NCI-H187 treated with DMSO at 0.1 percent for 48 hours (cell line): ENCODE measurements around the gene ZSWIM8.

Source experiments
- DNase-seq: peaks from one replicate; lab custom pipeline; 2025; lab: John Stamatoyannopoulos, UW

The ZSWIM8 gene

DNA sequence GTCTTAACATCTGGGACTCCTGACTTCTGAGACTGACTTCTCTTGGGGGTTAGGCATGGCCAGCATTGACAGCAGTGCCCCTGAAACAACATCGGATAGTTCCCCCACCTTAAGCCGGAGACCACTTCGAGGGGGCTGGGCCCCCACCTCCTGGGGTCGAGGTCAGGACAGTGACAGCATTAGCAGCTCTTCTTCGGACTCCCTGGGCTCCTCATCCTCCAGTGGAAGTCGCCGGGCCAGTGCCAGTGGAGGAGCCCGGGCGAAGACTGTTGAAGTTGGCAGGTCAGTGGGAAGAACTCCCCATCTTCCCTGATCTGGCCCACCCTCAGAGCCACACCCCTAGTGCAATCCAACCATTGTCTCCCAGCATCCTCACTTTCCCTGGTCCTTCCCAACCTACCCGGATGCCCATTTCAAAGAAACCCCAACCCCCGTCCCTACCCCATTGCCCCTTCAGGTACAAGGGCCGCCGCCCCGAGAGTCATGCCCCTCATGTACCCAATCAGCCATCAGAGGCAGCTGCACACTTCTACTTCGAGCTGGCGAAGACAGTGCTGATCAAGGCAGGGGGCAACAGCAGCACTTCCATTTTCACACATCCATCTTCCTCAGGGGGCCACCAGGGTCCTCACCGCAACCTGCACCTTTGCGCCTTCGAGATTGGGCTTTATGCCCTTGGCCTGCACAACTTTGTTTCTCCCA is 12.1 kb downstream of the ZSWIM8 start:
- DNase-seq: no peak

DNA sequence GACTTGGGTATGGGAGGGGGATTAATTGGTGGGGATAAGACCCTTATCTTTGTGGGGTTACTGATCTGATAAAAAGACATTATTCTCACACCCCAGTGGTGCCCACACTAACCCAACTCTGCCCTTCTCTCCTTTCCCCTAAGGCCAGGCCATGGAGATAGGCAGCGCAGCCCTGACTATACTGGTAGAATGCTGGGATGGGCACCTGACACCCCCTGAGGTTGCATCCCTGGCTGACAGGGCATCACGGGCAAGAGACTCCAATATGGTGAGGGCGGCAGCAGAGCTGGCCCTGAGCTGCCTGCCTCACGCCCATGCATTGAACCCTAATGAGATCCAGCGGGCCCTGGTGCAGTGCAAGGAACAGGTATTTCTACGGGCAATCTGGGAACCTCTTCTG is 12.7 kb downstream of the ZSWIM8 start:
- DNase-seq: no peak

DNA sequence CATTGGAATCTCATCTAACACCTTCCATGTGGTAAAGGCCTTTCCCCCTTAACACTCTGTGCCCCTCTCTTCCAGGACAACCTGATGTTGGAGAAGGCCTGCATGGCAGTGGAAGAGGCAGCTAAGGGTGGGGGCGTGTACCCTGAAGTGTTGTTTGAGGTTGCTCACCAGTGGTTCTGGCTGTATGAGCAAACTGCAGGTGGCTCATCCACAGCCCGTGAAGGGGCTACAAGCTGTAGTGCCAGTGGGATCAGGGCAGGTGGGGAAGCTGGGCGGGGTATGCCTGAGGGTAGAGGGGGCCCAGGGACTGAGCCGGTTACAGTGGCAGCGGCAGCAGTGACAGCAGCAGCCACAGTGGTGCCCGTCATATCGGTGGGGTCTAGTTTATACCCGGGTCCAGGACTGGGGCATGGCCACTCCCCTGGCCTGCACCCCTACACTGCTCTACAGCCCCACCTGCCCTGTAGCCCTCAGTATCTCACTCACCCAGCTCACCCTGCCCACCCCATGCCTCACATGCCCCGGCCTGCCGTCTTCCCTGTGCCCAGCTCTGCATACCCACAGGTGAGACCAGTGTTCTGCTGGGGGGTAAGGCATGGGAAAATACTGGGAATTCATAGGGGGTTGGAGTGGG is 13.6 kb downstream of the ZSWIM8 start:
- DNase-seq: no peak

DNA sequence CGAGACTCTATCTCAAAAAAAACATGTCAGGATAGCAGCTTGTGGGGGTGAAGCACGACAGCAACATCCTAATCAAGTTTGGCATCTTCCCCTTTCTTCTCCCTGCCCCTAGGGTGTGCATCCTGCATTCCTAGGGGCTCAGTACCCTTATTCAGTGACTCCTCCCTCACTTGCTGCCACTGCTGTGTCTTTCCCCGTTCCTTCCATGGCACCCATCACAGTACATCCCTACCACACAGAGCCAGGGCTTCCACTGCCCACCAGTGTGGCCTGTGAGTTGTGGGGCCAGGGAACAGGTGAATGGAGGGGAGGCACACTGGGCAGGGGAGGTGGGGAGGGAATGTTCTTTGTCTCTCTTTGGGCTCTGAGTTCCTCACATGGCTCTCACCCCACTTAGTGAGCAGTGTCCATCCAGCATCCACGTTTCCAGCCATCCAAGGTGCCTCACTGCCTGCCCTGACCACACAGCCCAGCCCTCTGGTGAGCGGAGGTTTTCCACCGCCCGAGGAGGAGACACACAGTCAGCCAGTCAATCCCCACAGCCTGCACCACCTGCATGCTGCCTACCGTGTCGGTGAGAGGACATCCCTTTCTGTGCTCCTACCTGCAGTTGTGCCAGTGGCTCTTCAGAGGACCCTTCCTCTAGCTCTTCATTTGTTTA is 14.6 kb downstream of the ZSWIM8 start:
- DNase-seq: no peak

DNA sequence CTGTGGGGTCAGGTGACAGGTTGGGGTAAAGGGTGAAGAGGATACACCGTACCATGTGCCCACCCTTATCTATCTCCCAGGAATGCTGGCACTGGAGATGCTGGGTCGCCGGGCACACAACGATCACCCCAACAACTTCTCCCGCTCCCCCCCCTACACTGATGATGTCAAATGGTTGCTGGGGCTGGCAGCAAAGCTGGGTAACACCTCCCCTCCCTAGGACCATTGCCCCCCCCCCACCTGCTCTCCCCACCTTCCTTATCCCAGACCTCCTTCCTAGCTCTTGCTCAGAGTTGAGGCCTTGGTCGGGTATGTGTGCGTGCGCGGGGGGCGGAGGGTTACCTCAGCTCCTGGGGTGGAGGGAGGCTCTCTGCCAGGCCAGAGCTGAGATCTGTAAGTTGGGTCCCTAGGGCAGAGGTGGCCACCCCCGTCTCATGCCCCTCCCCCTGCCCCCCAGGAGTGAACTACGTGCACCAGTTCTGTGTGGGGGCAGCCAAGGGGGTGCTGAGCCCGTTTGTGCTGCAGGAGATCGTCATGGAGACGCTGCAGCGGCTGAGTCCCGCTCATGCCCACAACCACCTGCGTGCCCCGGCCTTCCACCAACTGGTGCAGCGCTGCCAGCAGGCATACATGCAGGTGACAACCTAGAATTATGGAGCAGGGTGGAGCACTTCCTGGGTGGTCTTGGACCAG is 15.3 kb downstream of the ZSWIM8 start:
- no peak for DNase-seq

DNA sequence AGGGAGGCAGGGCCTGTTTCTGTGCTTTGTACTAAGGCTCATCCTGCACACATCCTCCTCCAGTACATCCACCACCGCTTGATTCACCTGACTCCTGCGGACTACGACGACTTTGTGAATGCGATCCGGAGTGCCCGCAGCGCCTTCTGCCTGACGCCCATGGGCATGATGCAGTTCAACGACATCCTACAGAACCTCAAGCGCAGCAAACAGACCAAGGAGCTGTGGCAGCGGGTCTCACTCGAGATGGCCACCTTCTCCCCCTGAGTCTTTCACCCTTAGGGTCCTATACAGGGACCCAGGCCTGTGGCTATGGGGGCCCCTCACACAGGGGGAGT is 15.8 kb downstream of the ZSWIM8 start:
- no peak for DNase-seq

DNA sequence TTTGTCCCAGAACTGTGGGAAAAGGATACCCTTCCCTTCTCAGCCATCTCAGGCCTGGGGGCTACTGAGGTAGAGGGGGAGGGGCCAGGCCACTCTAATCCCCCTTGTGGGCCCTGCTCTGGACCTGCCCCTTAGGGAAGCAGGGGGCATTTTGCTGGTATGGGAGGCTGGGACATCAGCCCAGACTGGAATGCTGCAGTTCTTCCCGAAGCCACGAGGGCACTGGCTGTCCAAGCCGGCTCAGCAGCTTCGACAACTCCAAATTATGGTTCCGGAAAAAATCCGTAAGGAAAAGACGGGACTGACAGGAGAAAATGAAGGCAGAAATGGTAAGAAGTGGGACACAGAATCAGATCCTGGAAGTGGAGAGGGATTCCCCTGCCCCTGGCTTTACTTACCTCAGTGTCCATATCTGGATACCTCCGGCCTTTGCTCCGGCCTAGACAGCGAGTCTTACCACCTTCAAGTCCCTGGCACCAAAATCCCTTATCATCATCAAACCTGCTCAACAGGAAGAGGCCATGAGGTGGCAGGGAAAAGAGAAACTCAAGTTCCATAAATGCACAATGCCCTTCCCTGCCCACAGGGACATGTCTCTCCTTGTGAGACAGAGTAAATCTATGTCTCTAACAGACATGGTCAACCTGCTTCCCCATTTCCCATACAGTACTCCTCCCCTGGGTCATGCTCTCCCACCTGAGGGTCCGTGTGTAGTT is 17.0 kb downstream of the ZSWIM8 start:
- no peak for DNase-seq

DNA sequence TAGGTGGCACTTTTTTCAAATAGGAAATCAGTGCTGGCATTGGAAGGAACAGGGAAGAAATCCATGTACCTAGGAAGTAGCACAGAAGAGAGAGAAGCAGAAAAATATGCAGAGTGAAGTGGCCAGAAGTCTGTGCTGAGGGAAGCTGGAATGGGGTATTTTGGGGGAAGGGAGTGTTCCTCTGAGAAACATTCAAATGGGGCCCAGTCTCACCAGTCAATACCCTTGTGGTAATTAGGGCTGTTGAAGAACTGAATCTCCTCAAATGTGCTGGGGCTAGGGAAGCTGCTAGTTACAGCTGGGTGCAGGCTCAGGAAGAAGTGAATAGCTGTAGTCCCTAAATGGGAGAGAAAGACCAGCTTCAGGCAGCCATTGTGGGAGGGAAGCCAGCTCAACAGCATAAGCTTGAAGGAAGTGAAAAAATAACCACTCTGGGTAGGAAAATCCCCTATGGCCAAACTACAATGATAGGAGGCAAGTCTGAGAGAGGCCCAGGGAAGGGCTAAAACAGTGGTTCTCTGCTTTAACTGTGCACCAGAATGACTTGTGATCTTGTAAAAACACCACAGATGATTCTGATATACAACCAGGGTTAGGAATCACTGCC is 18.4 kb downstream of the ZSWIM8 start:
- no peak for DNase-seq

DNA sequence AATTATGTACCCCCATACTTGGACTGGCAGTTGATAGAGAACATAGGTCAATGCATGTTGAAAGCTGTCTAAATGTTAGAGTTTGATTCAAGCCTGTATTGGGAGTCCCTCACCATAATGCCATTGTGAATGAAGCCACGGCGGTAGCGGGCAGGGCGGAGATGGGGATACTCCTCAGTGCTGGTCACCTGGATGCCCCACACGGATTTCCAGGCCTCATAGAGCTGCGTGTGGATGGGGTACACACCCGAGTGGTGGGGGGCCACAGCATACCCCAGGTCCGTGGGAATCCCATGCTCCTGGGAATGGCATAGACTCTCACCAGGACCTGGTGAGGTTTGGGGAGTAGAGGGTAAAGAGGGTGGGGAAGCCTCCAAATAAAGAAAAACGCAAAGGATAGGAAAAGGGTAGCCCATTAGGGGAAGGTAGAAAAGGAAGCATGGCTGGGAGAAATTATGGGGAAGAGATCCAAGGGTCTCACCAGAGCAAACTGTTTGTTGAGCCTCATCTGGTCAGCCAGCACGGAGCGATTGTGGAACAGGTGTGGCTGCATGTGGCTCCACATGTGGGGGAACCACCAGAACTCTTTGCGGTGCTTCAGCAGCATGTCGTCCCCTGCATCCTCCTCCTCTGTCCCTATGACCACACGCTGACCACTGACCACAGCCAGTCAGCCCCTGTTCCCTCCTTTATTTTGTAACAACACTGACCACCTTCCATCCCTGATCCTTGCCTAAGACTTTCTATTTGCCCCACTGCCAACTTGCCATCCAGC is 21.0 kb downstream of the ZSWIM8 start:
- no peak for DNase-seq

DNA sequence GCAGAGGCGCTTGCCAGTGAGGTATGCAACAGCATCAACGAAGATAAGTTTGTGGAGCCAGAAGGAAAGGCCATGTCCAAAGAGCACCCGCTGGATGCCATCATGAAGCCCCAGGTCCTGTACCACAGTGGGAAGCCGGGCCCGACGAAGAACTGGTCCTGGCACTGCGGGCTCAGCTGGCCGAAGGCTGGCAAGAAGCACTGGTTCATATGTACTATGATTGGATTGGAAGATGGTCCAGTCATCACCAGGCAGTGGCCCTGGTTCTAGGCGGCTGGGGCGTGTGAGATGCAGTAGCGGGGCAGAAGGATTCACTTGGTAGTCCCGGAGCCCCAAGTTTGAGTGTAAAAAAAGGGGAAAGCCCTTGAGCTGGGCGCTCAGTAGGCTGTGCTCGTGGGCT is 22.1 kb downstream of the ZSWIM8 start:
- DNase-seq: no peak

DNA sequence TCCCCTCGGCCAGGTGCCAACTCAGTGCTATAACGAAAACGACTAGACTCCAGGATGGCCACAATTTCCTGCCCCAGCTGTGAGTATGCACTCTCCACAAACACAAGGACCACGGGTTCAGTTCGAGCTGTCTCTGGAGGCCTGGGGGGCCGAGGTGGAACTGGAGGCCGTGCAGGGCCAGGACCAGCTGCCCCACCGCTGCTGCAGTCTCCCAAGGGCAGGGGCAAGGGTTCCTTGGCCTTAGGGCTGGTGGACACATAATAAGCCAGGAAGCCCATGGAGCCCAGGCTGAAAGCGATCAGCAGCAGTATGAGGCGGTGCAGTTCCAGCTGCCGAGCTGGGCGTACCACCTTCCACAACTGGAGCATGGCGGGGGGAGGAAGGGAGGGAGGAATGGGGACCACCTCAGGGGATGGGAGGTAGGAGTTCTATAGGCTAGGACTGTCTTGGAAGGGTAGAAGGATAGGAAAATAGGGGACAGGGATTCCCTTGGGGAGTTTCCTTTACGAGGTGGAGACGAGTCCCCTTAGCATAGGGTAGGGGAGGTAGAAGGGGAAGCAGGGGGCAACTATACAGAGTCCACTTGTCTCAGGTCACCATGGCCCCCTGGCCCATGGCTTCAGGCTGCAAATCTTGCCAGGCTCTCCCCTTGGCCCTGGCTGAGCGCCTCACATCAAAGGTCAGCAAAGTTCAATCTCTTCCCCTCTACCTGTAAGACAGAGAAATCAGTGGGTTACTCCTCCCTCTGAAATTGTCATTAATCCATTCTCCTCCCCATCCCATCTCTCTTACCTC is 22.8 kb downstream of the ZSWIM8 start:
- DNase-seq: no peak

DNA sequence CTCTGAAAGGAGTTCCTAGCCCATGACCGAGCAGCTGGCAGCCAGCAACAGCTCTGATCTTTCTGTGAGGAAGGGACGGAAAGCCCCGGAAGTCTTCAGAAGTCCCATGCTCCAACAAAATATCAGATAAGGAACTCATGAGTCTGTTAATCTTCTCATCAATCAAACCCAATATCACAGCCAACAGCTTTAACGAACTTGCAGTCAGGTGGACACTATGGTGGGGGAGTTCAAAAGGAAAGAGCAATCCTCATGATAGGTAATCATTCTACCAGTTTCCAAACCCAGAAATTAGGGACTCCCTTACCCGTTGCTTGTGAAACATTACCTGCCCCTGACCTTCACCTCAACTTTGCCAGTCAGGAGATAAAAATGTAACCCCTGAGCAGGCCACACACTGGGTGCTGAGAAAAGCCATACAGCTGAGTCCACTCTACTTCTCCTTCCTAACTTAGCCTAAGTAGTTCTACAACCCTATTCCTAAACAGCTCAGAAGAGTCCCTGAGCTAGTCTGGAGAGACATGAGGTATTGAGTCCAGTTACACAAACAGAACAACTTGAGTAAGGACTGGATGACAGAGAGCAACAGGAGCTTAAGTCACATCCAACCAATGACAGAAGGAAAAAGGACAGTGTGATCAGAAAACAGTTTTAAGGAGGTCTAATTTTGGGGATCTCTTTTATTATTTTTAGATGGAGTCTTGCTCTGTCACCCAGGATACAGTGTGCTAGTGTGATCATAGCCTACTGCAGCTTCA is 23.8 kb downstream of the ZSWIM8 start:
- DNase-seq: no peak

DNA sequence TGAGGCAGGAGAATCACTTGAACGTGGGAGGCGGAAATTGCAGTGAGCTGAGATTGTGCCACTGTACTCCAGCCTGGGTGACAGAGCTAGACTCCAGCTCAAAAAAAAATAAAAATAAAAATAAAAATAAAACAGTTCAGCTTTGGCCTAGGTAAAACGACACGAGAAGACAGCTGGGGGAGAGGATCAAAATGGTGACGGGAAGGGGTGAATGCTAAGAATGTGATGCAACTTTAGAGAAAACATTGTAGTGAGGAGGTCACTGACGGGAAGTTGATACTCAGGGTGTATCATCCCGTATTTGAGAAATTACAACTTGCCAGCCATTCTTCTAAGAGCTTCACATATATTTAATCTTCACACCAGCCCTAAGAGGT is 24.9 kb downstream of the ZSWIM8 start:
- DNase-seq: no peak

DNA sequence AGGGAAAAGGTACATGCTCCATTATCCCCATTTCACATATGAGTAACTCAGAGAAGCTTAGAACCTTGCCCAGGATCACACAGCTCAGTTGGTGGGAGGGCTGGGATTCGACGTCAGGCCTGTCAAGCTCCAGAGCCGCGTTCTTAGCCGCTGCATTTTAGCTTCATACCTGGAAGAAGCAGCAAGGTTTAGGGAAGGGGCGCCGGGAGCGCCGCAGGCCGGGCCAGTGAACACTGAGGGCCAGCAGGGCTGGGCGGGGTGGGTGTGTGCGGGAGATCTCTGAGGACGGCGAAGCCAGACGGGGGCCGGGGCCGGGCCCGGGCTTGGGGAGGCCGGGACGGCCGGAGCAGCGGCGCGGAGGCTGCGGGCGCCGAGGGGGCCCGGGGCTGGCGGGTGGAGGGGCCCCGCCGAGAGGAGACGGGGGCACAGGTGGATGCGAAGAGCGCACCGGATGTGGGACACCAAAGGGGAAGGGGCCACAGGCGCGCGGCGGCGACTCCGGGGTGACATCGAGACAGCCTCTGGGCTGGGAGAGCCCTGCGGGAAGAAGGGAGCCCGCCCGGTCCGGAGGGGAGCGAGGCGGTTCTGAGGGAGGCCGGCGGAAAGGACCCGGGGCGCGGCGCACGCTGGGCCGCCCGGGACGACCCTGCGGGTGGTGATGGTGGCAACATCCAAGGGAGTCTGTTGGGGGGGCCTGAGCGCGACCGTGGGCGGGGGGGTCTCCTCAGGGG is 25.5 kb downstream of the ZSWIM8 start:
- DNase-seq: no peak

DNA sequence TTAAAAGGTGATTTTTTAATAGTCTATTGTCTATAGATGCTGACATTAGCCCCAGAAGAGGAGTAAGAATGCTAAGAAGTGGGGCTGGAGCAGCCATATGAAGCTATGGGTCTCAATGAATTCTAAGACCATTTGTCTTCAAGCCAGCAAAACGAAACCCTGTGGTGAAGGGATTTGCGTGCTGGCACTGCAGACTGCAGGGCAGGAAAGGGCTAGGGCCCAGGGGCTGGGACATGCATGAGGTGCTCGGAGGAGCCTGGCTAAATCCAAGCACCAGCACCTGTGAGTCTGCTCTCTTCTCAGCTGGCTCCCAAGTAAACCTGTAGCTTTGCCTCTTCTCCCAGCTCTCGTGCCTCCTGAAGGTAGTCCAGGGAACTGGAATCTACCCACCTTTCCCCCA is 27.3 kb downstream of the ZSWIM8 start:
- no peak for DNase-seq

DNA sequence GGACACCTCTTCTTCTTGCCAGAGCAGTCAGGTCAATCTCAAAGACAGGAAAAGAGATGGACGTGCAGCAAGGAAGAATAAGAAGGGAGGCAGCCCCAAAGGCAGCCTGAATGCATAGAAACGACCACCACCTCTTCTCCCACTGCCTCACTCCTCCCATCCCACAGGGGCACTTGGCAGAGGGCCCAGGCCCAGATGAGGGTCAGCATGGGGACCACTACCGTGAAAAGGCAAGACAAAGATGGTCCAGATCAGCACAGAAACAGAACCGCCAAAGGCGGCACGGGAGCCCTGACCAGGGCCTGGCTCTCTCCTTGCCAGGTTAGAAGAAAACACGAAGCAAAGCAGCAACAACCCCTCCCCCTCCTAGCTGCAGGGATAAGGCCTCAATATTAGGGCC is 27.9 kb downstream of the ZSWIM8 start:
- DNase-seq: no peak

DNA sequence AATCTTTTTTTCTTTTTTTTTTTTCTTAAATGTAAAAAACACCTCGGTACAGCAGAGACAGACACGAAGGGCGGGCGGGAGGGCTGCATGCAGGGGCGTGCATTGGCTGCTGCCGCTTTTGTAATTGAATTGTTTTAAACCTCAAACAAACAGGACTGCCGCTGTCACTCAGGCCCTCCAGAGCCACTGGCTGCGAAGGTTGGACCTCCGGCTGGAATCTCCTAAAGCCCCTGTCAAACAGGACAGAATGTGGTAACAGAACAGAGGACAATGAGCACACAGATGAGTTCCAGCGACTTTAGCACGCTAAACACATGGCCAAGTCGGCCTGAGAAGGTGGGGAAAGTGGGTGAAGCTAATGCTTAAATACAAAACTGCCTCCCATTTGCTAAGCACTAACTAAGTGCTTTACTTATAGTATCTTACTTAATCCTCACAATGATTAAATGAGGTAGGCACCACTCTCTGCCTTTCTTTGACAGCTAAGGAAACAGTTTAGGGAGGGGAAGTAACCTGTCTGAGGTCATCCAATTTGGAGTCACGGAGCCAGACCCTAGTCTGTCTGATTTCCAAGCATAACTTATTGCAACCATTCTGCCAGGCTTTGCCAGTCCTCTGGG is 29.0 kb downstream of the ZSWIM8 start:
- no peak for DNase-seq

DNA sequence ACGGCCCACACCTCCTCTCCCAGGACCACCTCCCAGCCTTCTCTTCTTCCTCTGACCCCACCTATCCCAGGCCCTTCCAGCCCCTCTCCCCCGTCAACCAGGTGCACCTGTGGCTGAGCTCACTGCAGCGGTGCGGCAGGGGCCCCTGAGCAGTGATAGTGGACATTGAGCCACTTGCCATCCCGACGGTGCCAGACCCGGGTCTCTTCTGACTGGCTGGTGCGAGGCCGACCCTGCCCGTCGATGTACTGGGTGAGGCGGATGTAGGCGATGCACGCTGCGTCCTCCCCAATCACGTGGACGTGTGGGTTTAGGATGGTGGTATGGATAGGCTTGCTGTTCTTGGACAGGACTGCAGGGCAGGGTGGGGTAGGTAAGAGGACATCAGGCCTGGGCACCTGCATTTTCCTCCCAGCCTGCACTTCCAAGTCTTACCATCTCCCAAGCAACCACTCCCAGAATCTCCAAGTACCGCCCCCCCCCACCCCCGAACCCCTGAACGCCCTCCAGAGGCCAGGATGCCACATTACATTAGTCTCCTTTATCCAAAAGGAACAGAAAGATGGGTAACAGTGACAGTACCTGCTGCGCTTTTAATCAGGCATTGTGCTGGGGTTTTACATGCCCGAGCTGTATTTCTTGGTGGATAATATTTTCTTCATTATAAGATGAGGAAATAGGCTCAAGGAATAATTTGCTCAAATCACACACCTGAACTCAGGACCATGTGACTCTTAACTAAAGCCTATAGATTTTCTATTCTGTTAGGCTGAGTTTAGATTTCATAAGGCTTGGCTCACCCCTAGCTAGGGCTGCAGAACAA is 29.7 kb downstream of the ZSWIM8 start:
- no peak for DNase-seq
